AG09309 (cell line): Measurements from ENCODE around the gene SRRT.
"Not testable (repeated sequence)": the region's sequence is repeated elsewhere in the genome, so short reads cannot be mapped to it uniquely, and the experiment has no call there.

Experiments
- DNase-seq: peaks from one replicate; pipeline ENCODE4 v3.0.0-alpha.2; 2010; ENCODE audit warnings: low read depth
- H3K4me3 ChIP-seq: 2 replicates; pipeline ENCODE4 v1.5.1; 2011; ENCODE audit warnings: mild to moderate bottlenecking, low read depth, low read length, moderate library complexity; ENCODE audit not compliant: control insufficient read depth
- TF ChIP-seq, protein P1 (sequence below): IDR thresholded peaks from 2 replicates; pipeline ENCODE4 v1.5.1; 2011; ENCODE audit warnings: mild to moderate bottlenecking, low read depth, low read length, inconsistent platforms; ENCODE audit not compliant: insufficient read depth, control insufficient read depth; ENCODE audit errors: missing control alignments

Gene SRRT

DNA sequence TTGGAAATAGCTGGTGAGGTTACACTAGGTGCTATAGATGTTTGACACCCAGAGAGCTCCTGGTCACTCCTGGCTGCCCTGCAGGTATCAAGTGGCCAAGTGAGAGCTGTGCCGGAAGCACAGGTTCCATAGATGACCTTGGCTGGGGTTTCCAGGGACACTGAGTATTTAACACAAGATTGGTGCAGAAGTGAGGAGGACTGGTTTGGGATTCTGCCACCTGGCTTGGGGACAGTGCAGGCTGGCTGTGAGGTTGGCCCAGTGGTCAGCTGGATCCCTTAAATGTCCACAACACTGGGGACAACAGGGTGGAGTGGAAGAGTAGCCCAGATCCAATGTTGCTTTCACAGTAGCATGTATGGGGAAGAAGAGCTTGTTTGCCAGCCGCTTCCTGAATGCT is 26.1 kb downstream of the SRRT start:
- no peak for DNase-seq
- no peak overlapping the region for H3K4me3 ChIP-seq
- TF ChIP-seq, protein P1, sequence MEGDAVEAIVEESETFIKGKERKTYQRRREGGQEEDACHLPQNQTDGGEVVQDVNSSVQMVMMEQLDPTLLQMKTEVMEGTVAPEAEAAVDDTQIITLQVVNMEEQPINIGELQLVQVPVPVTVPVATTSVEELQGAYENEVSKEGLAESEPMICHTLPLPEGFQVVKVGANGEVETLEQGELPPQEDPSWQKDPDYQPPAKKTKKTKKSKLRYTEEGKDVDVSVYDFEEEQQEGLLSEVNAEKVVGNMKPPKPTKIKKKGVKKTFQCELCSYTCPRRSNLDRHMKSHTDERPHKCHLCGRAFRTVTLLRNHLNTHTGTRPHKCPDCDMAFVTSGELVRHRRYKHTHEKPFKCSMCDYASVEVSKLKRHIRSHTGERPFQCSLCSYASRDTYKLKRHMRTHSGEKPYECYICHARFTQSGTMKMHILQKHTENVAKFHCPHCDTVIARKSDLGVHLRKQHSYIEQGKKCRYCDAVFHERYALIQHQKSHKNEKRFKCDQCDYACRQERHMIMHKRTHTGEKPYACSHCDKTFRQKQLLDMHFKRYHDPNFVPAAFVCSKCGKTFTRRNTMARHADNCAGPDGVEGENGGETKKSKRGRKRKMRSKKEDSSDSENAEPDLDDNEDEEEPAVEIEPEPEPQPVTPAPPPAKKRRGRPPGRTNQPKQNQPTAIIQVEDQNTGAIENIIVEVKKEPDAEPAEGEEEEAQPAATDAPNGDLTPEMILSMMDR, result no peak

DNA sequence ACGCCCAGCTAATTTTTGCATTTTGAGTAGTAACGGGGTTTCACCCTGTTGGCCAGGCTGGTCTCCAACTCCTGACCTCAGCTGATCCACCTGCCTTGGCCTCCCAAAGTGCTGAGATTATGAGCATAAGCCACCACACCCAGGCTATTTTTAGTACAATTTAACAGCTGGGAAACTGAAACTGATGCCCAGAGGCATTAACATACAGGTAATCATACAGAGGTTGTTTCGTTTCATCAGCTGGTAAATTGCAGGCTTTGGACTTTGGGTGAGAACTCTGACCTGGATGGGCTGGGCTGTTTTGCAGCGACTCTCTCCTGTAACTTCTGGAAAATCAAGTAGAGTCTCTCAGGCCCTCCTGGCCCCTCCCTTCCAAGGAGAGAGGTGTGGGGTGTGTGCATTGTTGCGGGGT is 27.0 kb downstream of the SRRT start:
- DNase-seq, result no peak
- TF ChIP-seq, protein P1, result no peak
- no peak overlapping the region for H3K4me3 ChIP-seq

DNA sequence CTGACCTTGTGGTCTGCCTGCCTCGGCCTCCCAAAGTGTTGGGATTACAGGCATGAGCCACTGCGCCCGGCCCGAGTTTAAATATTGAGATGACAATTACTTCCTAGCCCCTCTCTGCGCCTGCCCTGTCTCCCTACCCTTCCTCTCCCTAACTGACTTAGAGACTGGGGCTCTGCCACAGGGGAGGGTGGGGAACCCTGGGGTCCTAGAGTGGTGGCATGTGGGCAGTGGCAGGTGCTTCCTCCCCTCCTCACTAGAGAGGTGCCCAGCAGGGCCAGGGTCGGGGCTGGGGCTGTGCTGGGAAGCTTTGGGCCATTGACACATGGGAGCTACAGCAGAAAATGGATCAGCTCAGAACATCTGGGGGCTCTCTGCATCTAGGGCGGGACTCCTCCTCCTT is 27.7 kb downstream of the SRRT start:
- TF ChIP-seq, protein P1, result no peak
- H3K4me3 ChIP-seq, result no peak overlapping the region
- no peak for DNase-seq

DNA sequence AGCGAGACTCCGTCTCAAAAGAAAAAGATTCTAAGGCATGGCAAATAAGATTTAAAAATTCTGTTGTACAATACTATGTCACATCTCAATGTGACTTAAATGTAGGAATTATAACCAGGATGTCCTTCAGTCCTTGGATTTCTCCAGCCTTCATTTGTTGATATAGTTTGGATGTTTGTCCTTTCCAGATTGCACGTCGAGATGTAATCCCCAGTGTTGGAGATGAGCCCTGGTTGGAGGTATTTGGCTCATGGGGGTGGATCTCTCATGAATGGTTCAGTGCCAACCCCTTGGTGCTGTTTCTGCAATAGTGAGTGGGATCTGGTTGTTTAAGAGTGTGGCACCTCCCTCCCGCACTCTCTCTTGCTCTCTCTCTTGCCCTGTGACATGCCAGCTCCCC is 33.6 kb downstream of the SRRT start:
- TF ChIP-seq, protein P1, result no peak
- no peak for DNase-seq
- no peak overlapping the region for H3K4me3 ChIP-seq

DNA sequence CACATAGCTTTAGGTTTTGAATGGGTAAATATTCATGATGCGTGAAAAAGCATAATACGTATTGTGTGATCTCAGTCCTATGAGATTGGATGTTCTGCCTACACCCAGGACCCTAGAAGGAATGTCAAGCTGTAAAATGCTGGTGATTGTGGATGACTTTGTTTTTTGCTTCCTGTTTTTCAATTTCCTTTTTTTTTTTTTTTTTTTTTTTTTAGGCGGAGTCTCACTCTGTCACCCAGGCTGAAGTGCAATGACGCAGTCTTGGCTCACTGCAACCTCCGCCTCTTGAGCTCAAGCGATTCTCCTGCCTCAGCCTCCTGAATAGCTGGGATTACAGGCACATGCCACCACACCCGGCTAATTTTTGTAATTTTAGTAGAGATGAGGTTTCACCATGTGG is 35.5 kb downstream of the SRRT start:
- H3K4me3 ChIP-seq, DNase-seq: not testable (repeated sequence)

DNA sequence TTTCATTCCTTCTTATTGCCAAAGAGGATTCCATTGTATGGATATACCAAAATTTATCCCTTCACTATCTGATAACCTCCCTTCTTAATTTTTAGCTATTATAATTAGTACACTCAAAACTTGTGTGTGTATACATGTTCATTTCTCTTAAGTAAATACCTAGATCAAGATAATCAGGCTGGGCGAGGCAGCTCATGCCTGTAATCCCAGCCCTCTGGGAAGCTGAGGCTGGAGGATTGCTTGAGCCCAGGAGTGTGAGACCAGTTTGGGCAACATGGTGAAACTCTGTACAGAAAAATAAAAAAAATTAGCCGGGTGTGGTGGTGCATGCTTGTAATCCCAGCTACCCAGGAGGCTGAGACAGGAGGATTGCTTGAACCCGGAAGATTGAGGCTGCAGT is 36.6 kb downstream of the SRRT start:
- no peak overlapping the region for H3K4me3 ChIP-seq
- DNase-seq, result no peak
- TF ChIP-seq, protein P1, result no peak

DNA sequence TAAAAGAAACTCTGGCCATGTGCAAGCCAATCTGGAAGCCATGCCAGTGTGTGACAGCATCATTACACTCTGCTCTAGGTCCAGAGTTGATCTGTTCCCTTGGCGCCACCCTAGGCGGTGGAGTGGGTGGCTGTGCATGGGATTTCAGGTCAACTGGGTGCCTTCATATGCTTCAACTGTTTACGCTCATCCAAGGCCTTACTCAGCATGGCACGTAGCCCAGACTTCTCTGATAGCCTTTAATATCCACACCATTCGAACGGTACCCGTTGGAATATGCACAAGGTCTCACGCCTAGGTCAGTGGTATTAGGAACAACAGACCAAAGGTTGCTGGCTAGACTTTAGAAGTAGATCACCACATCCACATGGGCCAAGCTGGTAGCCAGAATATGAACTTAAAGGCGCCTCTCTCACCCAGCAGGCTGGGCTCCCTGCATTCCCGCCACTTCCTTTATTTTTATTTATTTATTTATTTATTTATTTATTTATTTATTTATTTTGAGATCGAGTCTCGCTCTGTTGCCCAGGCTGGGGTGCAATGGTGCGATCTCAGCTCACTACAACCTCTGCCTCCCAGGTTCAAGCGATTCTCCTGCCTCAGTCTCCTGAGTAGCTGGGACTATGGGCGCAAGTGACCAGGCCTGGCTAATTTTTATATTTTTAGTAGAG is 39.4 kb downstream of the SRRT start:
- DNase-seq, result no peak
- no peak overlapping the region for H3K4me3 ChIP-seq
- TF ChIP-seq, protein P1, result no peak
